CD4-positive, alpha-beta T cell treated with Interleukin-4 for 4 hours (primary cell): ENCODE data around the gene ANKRD60.

ENCODE experiments used
- DNase-seq: peaks from one replicate; pipeline ENCODE4 v3.0.0-alpha.2; 2020

The ANKRD60 gene

GRCh38 chr20:58188527-58188926 lies 39.9 kb downstream of the ANKRD60 start:
- DNase-seq: no peak

GRCh38 chr20:58184984-58185383 lies 43.5 kb downstream of the ANKRD60 start:
- DNase-seq: no peak

- DNase-seq: no peak
These were observed 44.4 kb downstream of the ANKRD60 start for GRCh38 chr20:58184063-58184462.

- no peak for DNase-seq
These were observed 45.8 kb downstream of the ANKRD60 start for GRCh38 chr20:58182521-58183140.

- peak; percentile 40 for DNase-seq
These were observed 48.9 kb downstream of the ANKRD60 start for GRCh38 chr20:58179432-58180099.

GRCh38 chr20:58179083-58179431 lies 49.4 kb downstream of the ANKRD60 start:
- DNase-seq: no peak

- no peak for DNase-seq
These were observed 50.7 kb downstream of the ANKRD60 start for GRCh38 chr20:58177799-58178198.

GRCh38 chr20:58175836-58176235 lies 52.6 kb downstream of the ANKRD60 start:
- no peak for DNase-seq

GRCh38 chr20:58175425-58175824 lies 53.0 kb downstream of the ANKRD60 start:
- no peak for DNase-seq

- DNase-seq: no peak
These were observed 53.7 kb downstream of the ANKRD60 start for GRCh38 chr20:58174708-58175280.

GRCh38 chr20:58173930-58174707 lies 54.3 kb downstream of the ANKRD60 start:
- no peak for DNase-seq

- no peak for DNase-seq
These were observed 55.4 kb downstream of the ANKRD60 start for GRCh38 chr20:58173091-58173490.

GRCh38 chr20:58171796-58172425 lies 56.5 kb downstream of the ANKRD60 start:
- no peak for DNase-seq

- DNase-seq: no peak
These were observed 59.0 kb downstream of the ANKRD60 start for GRCh38 chr20:58169450-58169849.

GRCh38 chr20:58168843-58169242 lies 59.6 kb downstream of the ANKRD60 start:
- no peak for DNase-seq

GRCh38 chr20:58167759-58168158 lies 60.7 kb downstream of the ANKRD60 start:
- no peak for DNase-seq
